ENCODE measurements around the gene RIMBP2. TPM values are rescaled to one million over a fixed set of nuclear protein-coding genes. Genes with fewer than 3 reads are reported as not detected.

RIMBP2 gene
- total RNA-seq, 4 donors from 2014 or later = 0.29 to 8.2 (median 5.6) TPM

GRCh38 chr12:130583800-130584199 is 132.3 kb downstream of the RIMBP2 start:
- H3K4me1 ChIP-seq = no peaks in the 10 kb centered on the region
- no peak overlapping the region for H3K27ac ChIP-seq
- H3K36me3 ChIP-seq = no peaks in the 10 kb centered on the region
- intact Hi-C loops (cut with DNase I; ENCODE audit: low total_unique reads) = no loop called here
- DNase-seq = no peak
- TF ChIP-seq POLR2A (IDR thresholded peaks at IDR 0.05) (no peak), CTCF (IDR thresholded peaks at IDR 0.05) (no peak)
- H3K27me3 ChIP-seq = no peaks in the 10 kb centered on the region
- H3K4me3 ChIP-seq = no peak overlapping the region
- no peaks in the 10 kb centered on the region for H3K9me3 ChIP-seq

GRCh38 chr12:130583317-130583716 is 132.8 kb downstream of the RIMBP2 start:
- no peak overlapping the region for H3K27ac ChIP-seq
- intact Hi-C loops (cut with DNase I; ENCODE audit: low total_unique reads) = no loop called here
- H3K36me3 ChIP-seq = no peaks in the 10 kb centered on the region
- no peaks in the 10 kb centered on the region for H3K9me3 ChIP-seq
- H3K4me3 ChIP-seq = no peak overlapping the region
- DNase-seq = no peak
- no peak for TF ChIP-seq POLR2A (IDR thresholded peaks at IDR 0.05)
- TF ChIP-seq CTCF (IDR thresholded peaks at IDR 0.05) = no peak
- H3K27me3 ChIP-seq = no peaks in the 10 kb centered on the region
- H3K4me1 ChIP-seq = no peaks in the 10 kb centered on the region

GRCh38 chr12:130582286-130582685 is 133.8 kb downstream of the RIMBP2 start:
- no peak overlapping the region for H3K27ac ChIP-seq
- H3K9me3 ChIP-seq = no peaks in the 10 kb centered on the region
- no peak for DNase-seq
- no peaks in the 10 kb centered on the region for H3K36me3 ChIP-seq
- intact Hi-C loops (cut with DNase I; ENCODE audit: low total_unique reads) = no loop called here
- H3K27me3 ChIP-seq = no peaks in the 10 kb centered on the region
- H3K4me1 ChIP-seq = no peaks in the 10 kb centered on the region
- TF ChIP-seq CTCF (IDR thresholded peaks at IDR 0.05) (no peak), POLR2A (IDR thresholded peaks at IDR 0.05) (no peak)
- no peak overlapping the region for H3K4me3 ChIP-seq

- H3K36me3 ChIP-seq = no peaks in the 10 kb centered on the region
- H3K27me3 ChIP-seq = no peaks in the 10 kb centered on the region
- no peak for DNase-seq
- H3K4me1 ChIP-seq = no peaks in the 10 kb centered on the region
- intact Hi-C loops (cut with DNase I; ENCODE audit: low total_unique reads) = no loop called here
- TF ChIP-seq POLR2A (IDR thresholded peaks at IDR 0.05) = no peak
- TF ChIP-seq CTCF (IDR thresholded peaks at IDR 0.05) = no peak
- no peak overlapping the region for H3K4me3 ChIP-seq
- H3K27ac ChIP-seq = no peak overlapping the region
- no peaks in the 10 kb centered on the region for H3K9me3 ChIP-seq
Measured at GRCh38 chr12:130581782-130582181, 134.3 kb downstream of the RIMBP2 start.

- no peaks in the 10 kb centered on the region for H3K36me3 ChIP-seq
Measured at GRCh38 chr12:130579231-130579630, 136.9 kb downstream of the RIMBP2 start.

More at GRCh38 chr12:130579231-130579630, 136.9 kb downstream of the RIMBP2 start:
- no peaks in the 10 kb centered on the region for H3K4me1 ChIP-seq
- no peaks in the 10 kb centered on the region for H3K27me3 ChIP-seq
- no peaks in the 10 kb centered on the region for H3K9me3 ChIP-seq
- intact Hi-C loops (cut with DNase I; ENCODE audit: low total_unique reads) = no loop called here
- TF ChIP-seq POLR2A (IDR thresholded peaks at IDR 0.05) = no peak
- TF ChIP-seq CTCF (IDR thresholded peaks at IDR 0.05) = no peak
- no peak overlapping the region for H3K4me3 ChIP-seq
- no peak overlapping the region for H3K27ac ChIP-seq
- DNase-seq = no peak

Measured in uterus (tissue), 4 donors.